HepG2 (cell line): ENCODE data around the gene BAIAP2L2. TPM values are rescaled to one million over a fixed set of nuclear protein-coding genes. Genes with fewer than 3 reads are reported as not detected.

Source experiments
- ETV6 ChIP-seq: sonication (generic); formaldehyde crosslinking; conservative IDR thresholded peaks from 2 replicates; pipeline ENCODE4 v1.4.0; 2020; ENCODE audit warnings: missing genetic modification reagents
- HOXA3 ChIP-seq: sonication (generic); formaldehyde crosslinking; IDR thresholded peaks from 2 replicates; pipeline ENCODE4 v1.5.0; 2020; ENCODE audit warnings: missing genetic modification reagents
- IRX3 ChIP-seq: sonication (generic); formaldehyde crosslinking; IDR thresholded peaks from 2 replicates; pipeline ENCODE4 v1.8.1; 2023; ENCODE audit warnings: mild to moderate bottlenecking, low read depth, missing genetic modification reagents, borderline replicate concordance
- KAT2B ChIP-seq: fragments of 150-350 bp; IDR thresholded peaks from 2 replicates; pipeline ENCODE4 v1.6.1; 2014; ENCODE audit warnings: low read depth, low read length, borderline replicate concordance
- MED8 ChIP-seq: sonication (generic); formaldehyde crosslinking; IDR thresholded peaks from 2 replicates; pipeline ENCODE4 v1.8.1; 2023; ENCODE audit warnings: mild to moderate bottlenecking, missing genetic modification reagents; ENCODE audit not compliant: insufficient replicate concordance
- MIXL1 ChIP-seq: IDR thresholded peaks from 2 replicates; pipeline ENCODE4 v1.6.1; 2016
- NCOR1 ChIP-seq: fragments of 200-600 bp; sonication (generic); IDR thresholded peaks from 2 replicates; pipeline ENCODE4 v1.7.0; 2017; ENCODE audit warnings: antibody characterized with exemption, low read length, borderline replicate concordance
- NKX3-1 ChIP-seq: sonication (generic); formaldehyde crosslinking; IDR thresholded peaks from 2 replicates; pipeline ENCODE4 v1.5.0; 2020; ENCODE audit warnings: missing genetic modification reagents
- NONO ChIP-seq, 2 experiments: fragments of 450-650 bp in 1 of 2; sonication (generic) in 1 of 2; formaldehyde crosslinking in 1 of 2; IDR thresholded peaks in 1 of 2; conservative IDR thresholded peaks in 1 of 2; 2 replicates each; pipeline versions ENCODE4 v1.6.1 to v1.8.0; 2017 to 2022; ENCODE audit warnings: mild to moderate bottlenecking in 1 of 2, missing genetic modification reagents in 1 of 2, moderate library complexity in 1 of 2
- PTBP1 ChIP-seq: fragments of 200-400 bp; formaldehyde crosslinking; IDR thresholded peaks from 2 replicates; pipeline ENCODE4 v1.6.1; 2018; ENCODE audit warnings: low read length, low read depth; ENCODE audit not compliant: poor library complexity, severe bottlenecking
- RFX1 ChIP-seq: fragments of 450-650 bp; IDR thresholded peaks from 2 replicates; pipeline ENCODE4 v1.6.1; 2017
- SMAD9 ChIP-seq: sonication (generic); formaldehyde crosslinking; IDR thresholded peaks from 2 replicates; pipeline ENCODE4 v1.5.1; 2020; ENCODE audit warnings: mild to moderate bottlenecking, missing genetic modification reagents
- ZNF292 ChIP-seq: sonication (generic); formaldehyde crosslinking; IDR thresholded peaks from 2 replicates; pipeline ENCODE4 v1.8.1; 2022; ENCODE audit warnings: mild to moderate bottlenecking, low read depth, missing genetic modification reagents, borderline replicate concordance
- ZNF672 ChIP-seq: sonication (generic); formaldehyde crosslinking; IDR thresholded peaks from 2 replicates; pipeline ENCODE4 v1.8.1; 2022; ENCODE audit warnings: missing genetic modification reagents
- polyA plus RNA-seq, 8 experiments: library from polyadenylated mRNA; depleted of rRNA in 3 of 8; stranded (reverse) in 7 of 8; unstranded in 1 of 8; fragments of >200 nt; fragmentation: Illumina TruSeq in 4 of 8; extraction: Trizol in 4 of 8; gene quantifications; 2 replicates each; pipeline versions ENCODE4 v1.2.1 to v1.2.3, GENCODE V29; 2011 to 2016; ENCODE audit warnings: low read depth in 4 of 8, missing spikeins in 1 of 8, mixed read lengths in 1 of 8; ENCODE audit not compliant: insufficient read depth in 1 of 8
- total RNA-seq, 5 experiments: library from RNA; depleted of rRNA; stranded (reverse); fragments of >200 nt; fragmentation: Illumina TruSeq; extraction: Trizol; gene quantifications; 2 replicates each; pipeline ENCODE4 v1.2.3, GENCODE V29; 2016; ENCODE audit warnings: low read depth in 1 of 5
- TF ChIP-seq, protein P1 (sequence below), 2 experiments: fragments of 450-650 bp in 1 of 2; sonication (generic) in 1 of 2; formaldehyde crosslinking; IDR thresholded peaks; 2 replicates each; pipeline versions ENCODE4 v1.5.0 to v1.8.0; 2020 to 2022; ENCODE audit warnings: mild to moderate bottlenecking in 1 of 2, missing genetic modification reagents in 1 of 2
- TF ChIP-seq, protein P2 (sequence below): sonication (generic); formaldehyde crosslinking; IDR thresholded peaks from 2 replicates; pipeline ENCODE4 v1.4.0; 2020; ENCODE audit warnings: missing genetic modification reagents, borderline replicate concordance
- TF ChIP-seq, protein P3 (sequence below): sonication (generic); formaldehyde crosslinking; IDR thresholded peaks from 2 replicates; pipeline ENCODE4 v1.5.1; 2020; ENCODE audit warnings: missing genetic modification reagents, mild to moderate bottlenecking, borderline replicate concordance
- TF ChIP-seq, protein P4 (sequence below): sonication (generic); formaldehyde crosslinking; IDR thresholded peaks from 2 replicates; pipeline ENCODE4 v1.8.0; 2022; ENCODE audit warnings: missing genetic modification reagents, mild to moderate bottlenecking, inconsistent platforms, borderline replicate concordance
- TF ChIP-seq, protein P5 (sequence below): sonication (generic); formaldehyde crosslinking; IDR thresholded peaks from 2 replicates; pipeline ENCODE4 v1.5.0; 2020; ENCODE audit warnings: mild to moderate bottlenecking, missing genetic modification reagents
- TF ChIP-seq, protein P6 (sequence below): IDR thresholded peaks from 2 replicates; pipeline ENCODE4 v1.6.1; 2018; ENCODE audit warnings: missing genetic modification reagents, mild to moderate bottlenecking, missing compliant biosample characterization

BAIAP2L2 gene
- total and polyA plus RNA-seq, 2 of the 13 experiments (the other 11 are each of a cell fraction or from before 2014, with no cell fraction given), result 4.4 to 7.5 TPM

DNA sequence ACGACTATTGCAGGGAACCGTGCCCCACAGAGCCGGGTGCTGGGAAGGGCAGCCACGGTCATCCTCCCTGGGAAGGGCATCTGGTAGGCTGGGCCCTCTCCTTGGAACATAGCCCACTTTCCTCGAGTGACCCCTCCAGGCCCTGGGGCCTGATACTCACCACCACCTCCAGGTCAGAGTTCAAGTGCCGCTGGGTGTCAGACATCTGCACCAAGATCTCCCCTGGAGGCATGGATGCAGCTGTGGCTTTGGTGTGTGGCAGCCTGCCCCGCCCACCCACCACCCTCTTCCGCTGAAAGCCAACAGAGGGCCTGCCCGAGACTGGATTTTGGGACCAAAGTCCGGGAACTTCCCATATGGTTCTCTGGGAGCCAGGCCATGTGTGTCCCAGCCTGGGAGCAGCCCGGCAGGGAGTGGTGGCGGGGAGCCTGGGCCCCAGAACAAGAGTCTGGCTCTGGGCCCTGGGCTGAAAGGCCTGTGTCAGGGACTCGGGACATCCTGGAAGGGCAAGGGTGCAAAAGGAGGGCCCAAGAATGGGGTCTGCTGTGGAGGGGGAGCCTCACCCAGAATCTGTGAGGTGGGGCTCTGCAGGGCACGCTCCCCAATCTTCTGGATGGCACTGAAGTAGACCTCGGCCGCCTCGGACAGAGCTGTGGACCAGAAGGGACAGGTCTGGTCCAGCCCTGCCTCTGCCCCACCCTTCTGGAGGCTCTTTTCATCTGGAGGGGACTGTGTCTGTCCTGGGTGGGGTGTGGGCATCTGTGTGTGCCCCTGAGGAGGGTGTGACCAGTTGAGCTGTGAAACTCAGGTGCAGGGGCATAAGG is 2.6 kb downstream of the BAIAP2L2 start (continued):
- TF ChIP-seq SMAD9 (CRISPR knock-in tag) (no peak), PTBP1 (no peak), ZNF672 (no peak), HOXA3 (CRISPR knock-in tag) (peak; percentile 68), ZNF292 (CRISPR knock-in tag) (no peak), RFX1 (no peak), MED8 (CRISPR knock-in tag) (no peak), NKX3-1 (CRISPR knock-in tag) (no peak), NONO (IDR thresholded peaks at IDR 0.05) (no peak), NONO (CRISPR knock-in tag; conservative IDR thresholded peaks at IDR 0.05) (no peak), NCOR1 (peak; percentile 58; the same call in 1 of the 2 replicates), MIXL1 (0 out of 2 replicates have a peak, but pooled peaks have one; percentile 51), KAT2B (no peak), IRX3 (CRISPR knock-in tag) (no peak), ETV6 (CRISPR knock-in tag) (no peak; the same call in 1 of the 2 replicates)
- TF ChIP-seq, protein P1, sequence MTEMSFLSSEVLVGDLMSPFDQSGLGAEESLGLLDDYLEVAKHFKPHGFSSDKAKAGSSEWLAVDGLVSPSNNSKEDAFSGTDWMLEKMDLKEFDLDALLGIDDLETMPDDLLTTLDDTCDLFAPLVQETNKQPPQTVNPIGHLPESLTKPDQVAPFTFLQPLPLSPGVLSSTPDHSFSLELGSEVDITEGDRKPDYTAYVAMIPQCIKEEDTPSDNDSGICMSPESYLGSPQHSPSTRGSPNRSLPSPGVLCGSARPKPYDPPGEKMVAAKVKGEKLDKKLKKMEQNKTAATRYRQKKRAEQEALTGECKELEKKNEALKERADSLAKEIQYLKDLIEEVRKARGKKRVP (CRISPR knock-in tag; IDR thresholded peaks at IDR 0.05), result no peak
- TF ChIP-seq, protein P2, sequence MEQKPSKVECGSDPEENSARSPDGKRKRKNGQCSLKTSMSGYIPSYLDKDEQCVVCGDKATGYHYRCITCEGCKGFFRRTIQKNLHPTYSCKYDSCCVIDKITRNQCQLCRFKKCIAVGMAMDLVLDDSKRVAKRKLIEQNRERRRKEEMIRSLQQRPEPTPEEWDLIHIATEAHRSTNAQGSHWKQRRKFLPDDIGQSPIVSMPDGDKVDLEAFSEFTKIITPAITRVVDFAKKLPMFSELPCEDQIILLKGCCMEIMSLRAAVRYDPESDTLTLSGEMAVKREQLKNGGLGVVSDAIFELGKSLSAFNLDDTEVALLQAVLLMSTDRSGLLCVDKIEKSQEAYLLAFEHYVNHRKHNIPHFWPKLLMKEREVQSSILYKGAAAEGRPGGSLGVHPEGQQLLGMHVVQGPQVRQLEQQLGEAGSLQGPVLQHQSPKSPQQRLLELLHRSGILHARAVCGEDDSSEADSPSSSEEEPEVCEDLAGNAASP (CRISPR knock-in tag), result peak; percentile 85; the same call in 1 of the 2 replicates
- TF ChIP-seq, protein P3, sequence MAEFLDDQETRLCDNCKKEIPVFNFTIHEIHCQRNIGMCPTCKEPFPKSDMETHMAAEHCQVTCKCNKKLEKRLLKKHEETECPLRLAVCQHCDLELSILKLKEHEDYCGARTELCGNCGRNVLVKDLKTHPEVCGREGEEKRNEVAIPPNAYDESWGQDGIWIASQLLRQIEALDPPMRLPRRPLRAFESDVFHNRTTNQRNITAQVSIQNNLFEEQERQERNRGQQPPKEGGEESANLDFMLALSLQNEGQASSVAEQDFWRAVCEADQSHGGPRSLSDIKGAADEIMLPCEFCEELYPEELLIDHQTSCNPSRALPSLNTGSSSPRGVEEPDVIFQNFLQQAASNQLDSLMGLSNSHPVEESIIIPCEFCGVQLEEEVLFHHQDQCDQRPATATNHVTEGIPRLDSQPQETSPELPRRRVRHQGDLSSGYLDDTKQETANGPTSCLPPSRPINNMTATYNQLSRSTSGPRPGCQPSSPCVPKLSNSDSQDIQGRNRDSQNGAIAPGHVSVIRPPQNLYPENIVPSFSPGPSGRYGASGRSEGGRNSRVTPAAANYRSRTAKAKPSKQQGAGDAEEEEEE (CRISPR knock-in tag), result no peak
- TF ChIP-seq, protein P4, sequence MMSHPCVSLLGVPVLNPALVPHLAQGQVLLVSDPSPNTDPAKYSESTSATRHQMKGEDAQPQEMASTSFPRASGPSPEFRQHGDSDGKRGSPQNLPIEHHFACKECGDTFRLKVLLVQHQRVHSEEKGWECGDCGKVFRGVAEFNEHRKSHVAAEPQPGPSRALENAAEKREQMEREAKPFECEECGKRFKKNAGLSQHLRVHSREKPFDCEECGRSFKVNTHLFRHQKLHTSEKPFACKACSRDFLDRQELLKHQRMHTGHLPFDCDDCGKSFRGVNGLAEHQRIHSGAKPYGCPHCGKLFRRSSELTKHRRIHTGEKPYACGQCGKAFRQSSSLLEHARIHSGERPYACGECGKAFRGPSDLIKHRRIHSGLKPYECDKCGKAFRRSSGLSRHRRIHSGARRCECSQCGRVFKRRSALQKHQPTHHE (CRISPR knock-in tag), result no peak
- TF ChIP-seq, protein P5, sequence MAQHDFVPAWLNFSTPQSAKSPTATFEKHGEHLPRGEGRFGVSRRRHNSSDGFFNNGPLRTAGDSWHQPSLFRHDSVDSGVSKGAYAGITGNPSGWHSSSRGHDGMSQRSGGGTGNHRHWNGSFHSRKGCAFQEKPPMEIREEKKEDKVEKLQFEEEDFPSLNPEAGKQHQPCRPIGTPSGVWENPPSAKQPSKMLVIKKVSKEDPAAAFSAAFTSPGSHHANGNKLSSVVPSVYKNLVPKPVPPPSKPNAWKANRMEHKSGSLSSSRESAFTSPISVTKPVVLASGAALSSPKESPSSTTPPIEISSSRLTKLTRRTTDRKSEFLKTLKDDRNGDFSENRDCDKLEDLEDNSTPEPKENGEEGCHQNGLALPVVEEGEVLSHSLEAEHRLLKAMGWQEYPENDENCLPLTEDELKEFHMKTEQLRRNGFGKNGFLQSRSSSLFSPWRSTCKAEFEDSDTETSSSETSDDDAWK (CRISPR knock-in tag), result no peak
- TF ChIP-seq, protein P6, sequence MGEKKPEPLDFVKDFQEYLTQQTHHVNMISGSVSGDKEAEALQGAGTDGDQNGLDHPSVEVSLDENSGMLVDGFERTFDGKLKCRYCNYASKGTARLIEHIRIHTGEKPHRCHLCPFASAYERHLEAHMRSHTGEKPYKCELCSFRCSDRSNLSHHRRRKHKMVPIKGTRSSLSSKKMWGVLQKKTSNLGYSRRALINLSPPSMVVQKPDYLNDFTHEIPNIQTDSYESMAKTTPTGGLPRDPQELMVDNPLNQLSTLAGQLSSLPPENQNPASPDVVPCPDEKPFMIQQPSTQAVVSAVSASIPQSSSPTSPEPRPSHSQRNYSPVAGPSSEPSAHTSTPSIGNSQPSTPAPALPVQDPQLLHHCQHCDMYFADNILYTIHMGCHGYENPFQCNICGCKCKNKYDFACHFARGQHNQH (CRISPR knock-in tag), result no peak
